IMR-90 (cell line): ENCODE data around the gene ATIC.

ENCODE experiments used
- TF ChIP-seq, protein P1 (sequence below): conservative IDR thresholded peaks from 2 replicates; pipeline ENCODE4 v1.5.1; 2012; ENCODE audit warnings: mild to moderate bottlenecking, low read depth, low read length, improper control_type of control experiment
- TF ChIP-seq, protein P2 (sequence below): fragments of 150-350 bp; IDR thresholded peaks from 2 replicates; pipeline ENCODE4 v1.6.1; 2016; ENCODE audit warnings: low read depth, mild to moderate bottlenecking, low read length, moderate library complexity, borderline replicate concordance

DNA sequence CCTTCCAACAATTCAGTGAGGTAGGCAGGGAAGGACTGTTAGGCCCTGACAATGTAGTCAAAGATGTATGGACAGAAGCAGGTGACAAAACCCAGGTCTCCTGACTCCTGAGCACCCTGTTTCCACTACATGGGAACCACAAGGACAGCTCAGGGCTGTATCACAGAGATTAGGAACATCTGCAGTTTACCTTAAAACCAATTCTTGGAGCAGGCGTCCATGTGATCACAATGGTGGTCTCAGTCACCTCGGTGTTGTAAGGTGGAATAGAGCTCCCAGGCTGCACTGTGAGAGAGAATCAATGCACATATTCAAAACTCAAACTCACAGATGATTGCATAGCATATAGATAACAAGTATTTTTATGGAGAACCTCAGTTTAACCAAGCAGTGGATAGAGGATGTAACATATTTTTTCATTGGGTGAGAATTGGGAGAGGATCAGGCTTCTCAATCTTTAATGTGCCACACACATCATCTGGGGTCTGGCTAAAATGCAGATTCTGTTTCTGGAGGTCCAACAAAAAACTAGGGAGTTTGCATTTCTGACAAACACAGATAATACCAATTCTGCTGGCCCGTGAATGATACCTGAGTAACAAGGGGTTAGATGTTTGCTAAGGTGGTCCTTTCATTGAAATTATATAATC is 87.3 kb downstream of the ATIC start:
- TF ChIP-seq, protein P1, sequence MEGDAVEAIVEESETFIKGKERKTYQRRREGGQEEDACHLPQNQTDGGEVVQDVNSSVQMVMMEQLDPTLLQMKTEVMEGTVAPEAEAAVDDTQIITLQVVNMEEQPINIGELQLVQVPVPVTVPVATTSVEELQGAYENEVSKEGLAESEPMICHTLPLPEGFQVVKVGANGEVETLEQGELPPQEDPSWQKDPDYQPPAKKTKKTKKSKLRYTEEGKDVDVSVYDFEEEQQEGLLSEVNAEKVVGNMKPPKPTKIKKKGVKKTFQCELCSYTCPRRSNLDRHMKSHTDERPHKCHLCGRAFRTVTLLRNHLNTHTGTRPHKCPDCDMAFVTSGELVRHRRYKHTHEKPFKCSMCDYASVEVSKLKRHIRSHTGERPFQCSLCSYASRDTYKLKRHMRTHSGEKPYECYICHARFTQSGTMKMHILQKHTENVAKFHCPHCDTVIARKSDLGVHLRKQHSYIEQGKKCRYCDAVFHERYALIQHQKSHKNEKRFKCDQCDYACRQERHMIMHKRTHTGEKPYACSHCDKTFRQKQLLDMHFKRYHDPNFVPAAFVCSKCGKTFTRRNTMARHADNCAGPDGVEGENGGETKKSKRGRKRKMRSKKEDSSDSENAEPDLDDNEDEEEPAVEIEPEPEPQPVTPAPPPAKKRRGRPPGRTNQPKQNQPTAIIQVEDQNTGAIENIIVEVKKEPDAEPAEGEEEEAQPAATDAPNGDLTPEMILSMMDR, result no peak
- TF ChIP-seq, protein P2, sequence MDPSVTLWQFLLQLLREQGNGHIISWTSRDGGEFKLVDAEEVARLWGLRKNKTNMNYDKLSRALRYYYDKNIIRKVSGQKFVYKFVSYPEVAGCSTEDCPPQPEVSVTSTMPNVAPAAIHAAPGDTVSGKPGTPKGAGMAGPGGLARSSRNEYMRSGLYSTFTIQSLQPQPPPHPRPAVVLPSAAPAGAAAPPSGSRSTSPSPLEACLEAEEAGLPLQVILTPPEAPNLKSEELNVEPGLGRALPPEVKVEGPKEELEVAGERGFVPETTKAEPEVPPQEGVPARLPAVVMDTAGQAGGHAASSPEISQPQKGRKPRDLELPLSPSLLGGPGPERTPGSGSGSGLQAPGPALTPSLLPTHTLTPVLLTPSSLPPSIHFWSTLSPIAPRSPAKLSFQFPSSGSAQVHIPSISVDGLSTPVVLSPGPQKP, result no peak
